Progenitor cell of endocrine pancreas (in vitro differentiated cells): ENCODE results near the gene PAX1. TPM values are rescaled to one million over a fixed set of nuclear protein-coding genes. Genes with fewer than 3 reads are reported as not detected.

Experiments
- DNase-seq: peaks from one replicate; pipeline ENCODE4 v3.0.0; 2021; ENCODE audit warnings: low spot score; ENCODE audit not compliant: unreplicated experiment
- H3K27ac Mint-ChIP-seq: 2 replicates; pipeline ENCODE4 v1.8.0; 2021; ENCODE audit warnings: mild to moderate bottlenecking, moderate library complexity, mixed read lengths
- H3K27me3 Mint-ChIP-seq: 2 replicates; pipeline ENCODE4 v1.8.0; 2021; ENCODE audit warnings: mixed read lengths
- H3K36me3 Mint-ChIP-seq: 2 replicates; pipeline ENCODE4 v1.8.0; 2022; ENCODE audit warnings: mixed read lengths; ENCODE audit not compliant: insufficient read depth
- H3K4me1 Mint-ChIP-seq: 2 replicates; pipeline ENCODE4 v1.8.0; 2021; ENCODE audit warnings: low read depth, mixed read lengths
- H3K4me3 Mint-ChIP-seq: 2 replicates; pipeline ENCODE4 v1.8.0; 2021; ENCODE audit warnings: low read depth, mild to moderate bottlenecking, moderate library complexity, mixed read lengths
- H3K9me3 Mint-ChIP-seq: 2 replicates; pipeline ENCODE4 v1.8.0; 2021; ENCODE audit warnings: low read depth, mixed read lengths
- total RNA-seq: library from RNA; stranded (reverse); gene quantifications from 2 replicates; pipeline ENCODE4 v1.2.1, GENCODE V29; 2021
- TF ChIP-seq, protein P1 (sequence below): fragments of 200-600 bp; sonication (generic); IDR thresholded peaks from one replicate; pipeline ENCODE4 v1.5.0; 2021; ENCODE audit warnings: antibody characterized with exemption, mild to moderate bottlenecking; ENCODE audit not compliant: unreplicated experiment

Gene PAX1
- total RNA-seq, 1 donor from 2014 or later = 1.3 TPM

- Mint-ChIP-seq H3K36me3 (no peaks in the 10 kb centered on the region), H3K4me1 (peaks cover 5% of the 10 kb centered on the region), H3K9me3 (no peaks in the 10 kb centered on the region), H3K27me3 (peaks cover 97% of the 10 kb centered on the region), H3K4me3 (no peak overlapping the region), H3K27ac (no peak overlapping the region)
- TF ChIP-seq, protein P1, sequence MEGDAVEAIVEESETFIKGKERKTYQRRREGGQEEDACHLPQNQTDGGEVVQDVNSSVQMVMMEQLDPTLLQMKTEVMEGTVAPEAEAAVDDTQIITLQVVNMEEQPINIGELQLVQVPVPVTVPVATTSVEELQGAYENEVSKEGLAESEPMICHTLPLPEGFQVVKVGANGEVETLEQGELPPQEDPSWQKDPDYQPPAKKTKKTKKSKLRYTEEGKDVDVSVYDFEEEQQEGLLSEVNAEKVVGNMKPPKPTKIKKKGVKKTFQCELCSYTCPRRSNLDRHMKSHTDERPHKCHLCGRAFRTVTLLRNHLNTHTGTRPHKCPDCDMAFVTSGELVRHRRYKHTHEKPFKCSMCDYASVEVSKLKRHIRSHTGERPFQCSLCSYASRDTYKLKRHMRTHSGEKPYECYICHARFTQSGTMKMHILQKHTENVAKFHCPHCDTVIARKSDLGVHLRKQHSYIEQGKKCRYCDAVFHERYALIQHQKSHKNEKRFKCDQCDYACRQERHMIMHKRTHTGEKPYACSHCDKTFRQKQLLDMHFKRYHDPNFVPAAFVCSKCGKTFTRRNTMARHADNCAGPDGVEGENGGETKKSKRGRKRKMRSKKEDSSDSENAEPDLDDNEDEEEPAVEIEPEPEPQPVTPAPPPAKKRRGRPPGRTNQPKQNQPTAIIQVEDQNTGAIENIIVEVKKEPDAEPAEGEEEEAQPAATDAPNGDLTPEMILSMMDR = no peak
- DNase-seq = no peak
These were observed 6.8 kb upstream of the PAX1 start for GRCh38 chr20:21698494-21699215.

- no peaks in the 10 kb centered on the region for H3K9me3 Mint-ChIP-seq
- H3K27me3 Mint-ChIP-seq = peaks cover 97% of the 10 kb centered on the region
- H3K4me1 Mint-ChIP-seq = peaks cover 7% of the 10 kb centered on the region
- no peak for DNase-seq
- H3K27ac Mint-ChIP-seq = no peak overlapping the region
- TF ChIP-seq, protein P1 = no peak
- no peaks in the 10 kb centered on the region for H3K36me3 Mint-ChIP-seq
- H3K4me3 Mint-ChIP-seq = no peak overlapping the region
These were observed 6.3 kb upstream of the PAX1 start for GRCh38 chr20:21699216-21699508.

DNA sequence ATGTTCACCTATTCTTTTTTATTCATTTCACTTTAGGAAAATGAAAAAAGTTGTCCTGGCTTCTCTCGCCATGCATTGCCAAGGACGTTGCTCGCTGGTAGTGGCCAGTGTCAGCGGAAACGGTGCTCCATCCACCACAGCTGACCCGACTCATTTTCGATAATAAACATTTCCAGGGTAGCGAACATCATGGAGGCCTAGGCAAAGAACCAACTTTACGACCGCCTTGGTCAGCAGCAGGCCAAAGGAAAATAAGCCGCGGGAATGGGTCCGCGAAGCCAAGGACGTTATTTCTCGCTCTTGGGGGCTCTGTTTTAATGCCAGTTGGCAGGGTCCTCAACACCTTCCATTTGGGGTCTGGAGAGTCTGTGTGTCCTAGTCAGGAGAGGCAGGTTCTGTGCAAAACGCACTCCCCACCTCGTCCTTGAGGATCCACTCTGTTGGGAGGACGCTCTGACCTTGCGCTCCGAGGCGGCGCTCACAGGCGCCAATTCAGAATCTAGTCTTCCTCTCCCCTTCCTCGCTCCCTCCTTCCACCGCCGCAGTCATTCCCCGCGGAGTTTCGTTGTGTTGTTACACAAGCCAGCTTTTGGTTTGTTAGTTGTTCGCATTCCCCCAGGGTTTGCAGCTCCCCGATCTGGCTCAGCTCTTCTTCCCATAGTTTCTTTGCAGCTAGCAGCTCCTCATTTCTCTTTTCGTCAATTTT lies 4.1 kb upstream of the PAX1 start:
- no peaks in the 10 kb centered on the region for H3K9me3 Mint-ChIP-seq
- H3K4me1 Mint-ChIP-seq = peaks cover 13% of the 10 kb centered on the region
- TF ChIP-seq, protein P1 = no peak
- peaks cover 97% of the 10 kb centered on the region for H3K27me3 Mint-ChIP-seq
- no peak for DNase-seq
- no peaks in the 10 kb centered on the region for H3K36me3 Mint-ChIP-seq
- no peak overlapping the region for H3K4me3 Mint-ChIP-seq
- no peak overlapping the region for H3K27ac Mint-ChIP-seq

DNA sequence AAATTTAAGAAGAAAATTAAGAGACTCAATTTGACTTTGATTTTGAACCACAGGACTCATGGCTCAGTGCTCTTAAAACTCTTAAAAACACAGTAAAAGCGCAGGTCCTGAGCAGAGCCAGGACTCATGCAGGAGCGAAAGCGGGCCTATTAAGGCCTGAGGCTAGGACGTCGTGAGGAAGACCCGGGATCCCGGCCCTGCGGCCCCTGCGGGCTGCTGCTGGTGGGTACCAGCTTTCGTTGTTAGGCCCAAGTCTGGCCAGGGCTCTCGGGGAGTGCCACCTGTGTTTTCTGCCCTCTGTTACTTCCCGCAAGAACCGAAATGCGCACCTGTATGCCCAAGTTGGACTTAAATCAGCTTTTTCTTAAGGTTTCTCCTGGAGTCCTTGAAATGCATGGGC lies 3.4 kb upstream of the PAX1 start:
- Mint-ChIP-seq H3K27me3 (peaks cover 97% of the 10 kb centered on the region), H3K36me3 (no peaks in the 10 kb centered on the region), H3K27ac (no peak overlapping the region), H3K4me3 (no peak overlapping the region), H3K9me3 (no peaks in the 10 kb centered on the region), H3K4me1 (peaks cover 13% of the 10 kb centered on the region)
- TF ChIP-seq, protein P1 = no peak
- DNase-seq = no peak

DNA sequence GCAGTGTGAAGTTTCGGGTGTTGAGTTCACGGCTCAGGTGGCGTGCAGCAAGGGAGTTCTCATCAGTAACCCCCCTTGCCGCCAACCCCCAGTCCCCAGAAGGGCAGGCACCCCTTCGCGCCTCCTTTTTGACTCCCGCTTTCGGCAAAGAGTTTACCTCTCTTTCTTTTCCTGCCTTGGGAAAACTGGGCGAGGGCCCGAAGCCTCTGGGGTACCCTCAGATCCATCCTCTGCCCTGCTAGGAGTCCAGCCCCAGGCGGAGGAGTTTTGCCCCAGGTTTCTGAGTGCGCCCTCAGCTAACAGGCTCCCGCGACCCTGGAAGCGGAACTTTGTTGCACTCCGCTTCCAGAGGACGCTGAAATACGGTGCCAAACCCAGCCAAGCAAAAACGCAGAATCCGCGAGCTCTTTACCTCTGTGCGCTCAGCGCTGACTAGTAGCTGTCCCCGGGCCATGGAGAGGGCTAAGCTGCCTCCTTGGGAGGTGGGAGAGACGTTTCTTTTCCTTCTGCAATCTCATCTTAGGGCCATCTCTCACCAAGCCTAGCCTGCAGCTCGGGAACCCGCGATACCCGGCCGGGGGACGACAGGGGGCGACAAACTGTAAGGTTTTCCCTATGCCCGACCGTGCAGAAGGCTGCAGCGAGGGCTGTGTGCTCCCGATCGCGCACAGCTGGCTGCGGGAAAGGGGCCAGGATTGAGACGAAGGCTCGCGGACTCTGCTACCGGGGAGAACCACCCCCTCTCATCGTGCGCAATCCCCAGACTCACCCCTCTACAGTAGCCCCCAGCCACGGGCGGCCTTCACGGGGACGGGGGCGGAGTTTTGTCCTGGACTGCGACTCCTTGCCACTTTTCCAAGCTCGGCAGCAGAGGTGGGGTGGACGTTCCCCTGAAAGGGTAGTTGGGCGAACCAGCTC lies 2.7 kb upstream of the PAX1 start:
- Mint-ChIP-seq H3K36me3 (no peaks in the 10 kb centered on the region), H3K27me3 (peaks cover 97% of the 10 kb centered on the region), H3K4me1 (peaks cover 13% of the 10 kb centered on the region), H3K27ac (no peak overlapping the region), H3K4me3 (peak overlapping the region; percentile 51), H3K9me3 (no peaks in the 10 kb centered on the region)
- peak; percentile 91 for DNase-seq
- TF ChIP-seq, protein P1 = peak; percentile 87
